CD14-positive monocyte (primary cell): ENCODE measurements around the gene HOXA7. TPM values are rescaled to one million over a fixed set of nuclear protein-coding genes. Genes with fewer than 3 reads are reported as not detected.
A peak's percentile ranks its signal among the peaks of the same experiment; 100 is the strongest.

Experiments used
- DNase-seq, 3 donors: peaks; one replicate each; pipeline ENCODE4 v3.0.0-alpha.2; 2011 to 2022
- H2AFZ ChIP-seq: 2 replicates; pipeline ENCODE4 v1.6.0; 2012; ENCODE audit warnings: mild to moderate bottlenecking, low read depth, low read length, inconsistent platforms; ENCODE audit not compliant: insufficient read depth, poor library complexity, severe bottlenecking
- H3K27ac ChIP-seq, 2 donors: 1 replicate in 1 of 2; 2 replicates in 1 of 2; pipeline ENCODE4 v1.5.1; 2012 to 2013; ENCODE audit warnings: low read length in 2 of 2, control low read depth in 1 of 2, inconsistent platforms in 1 of 2, low read depth in 1 of 2, mild to moderate bottlenecking in 1 of 2
- H3K27me3 ChIP-seq, 2 donors: one replicate each; pipeline versions ENCODE4 v1.6.0 to v1.6.1; 2011 to 2013; ENCODE audit warnings: low read length in 2 of 2; ENCODE audit not compliant: control insufficient read depth in 2 of 2, insufficient read depth in 2 of 2
- H3K36me3 ChIP-seq, 2 donors: replicated peaks in 1 of 2; 1 replicate in 1 of 2; 2 replicates in 1 of 2; pipeline versions ENCODE4 v1.5.1 to v1.6.1; 2012 to 2013; ENCODE audit warnings: low read length in 2 of 2, control low read depth in 1 of 2, inconsistent platforms in 1 of 2, mild to moderate bottlenecking in 1 of 2; ENCODE audit not compliant: insufficient read depth in 2 of 2, control insufficient read depth in 1 of 2
- H3K4me1 ChIP-seq, 2 donors: 1 replicate in 1 of 2; 2 replicates in 1 of 2; pipeline versions ENCODE4 v1.5.1 to v1.6.1; 2012 to 2013; ENCODE audit warnings: low read length in 2 of 2, control low read depth in 1 of 2, inconsistent platforms in 1 of 2, mild to moderate bottlenecking in 1 of 2, moderate library complexity in 1 of 2; ENCODE audit not compliant: insufficient read depth in 2 of 2, control insufficient read depth in 1 of 2
- H3K4me2 ChIP-seq: replicated peaks from 2 replicates; pipeline ENCODE3; 2012; ENCODE audit warnings: low read length, moderate library complexity, mild to moderate bottlenecking; ENCODE audit not compliant: poor library complexity, severe bottlenecking; ENCODE audit errors: extremely low read depth
- H3K4me3 ChIP-seq, 3 experiments: fragments of 200-600 bp in 1 of 3; sonication (generic) in 1 of 3; replicated peaks in 1 of 3; 1 replicate in 2 of 3; 2 replicates in 1 of 3; pipeline ENCODE4 v1.5.1; 2011 to 2013; ENCODE audit warnings: low read length in 3 of 3, mild to moderate bottlenecking in 3 of 3, control low read depth in 2 of 3, low read depth in 2 of 3, inconsistent platforms in 1 of 3, moderate library complexity in 1 of 3
- H3K79me2 ChIP-seq: 2 replicates; pipeline ENCODE4 v1.6.0; 2012; ENCODE audit warnings: mild to moderate bottlenecking, control low read depth, inconsistent platforms, low read length, moderate library complexity; ENCODE audit not compliant: insufficient read depth
- H3K9ac ChIP-seq: 2 replicates; pipeline ENCODE4 v1.6.0; 2017; ENCODE audit warnings: low read length, mild to moderate bottlenecking; ENCODE audit not compliant: insufficient read depth, poor library complexity, severe bottlenecking
- H3K9me3 ChIP-seq, 2 donors: replicated peaks in 1 of 2; 1 replicate in 1 of 2; 2 replicates in 1 of 2; pipeline versions ENCODE4 v1.5.1 to v1.6.1; 2012 to 2013; ENCODE audit warnings: low read length in 2 of 2, control low read depth in 1 of 2; ENCODE audit not compliant: control insufficient read depth in 1 of 2, insufficient read depth in 1 of 2
- H4K20me1 ChIP-seq: 2 replicates; pipeline ENCODE4 v1.6.0; 2012; ENCODE audit warnings: mild to moderate bottlenecking, low read length, control low read depth, moderate library complexity; ENCODE audit not compliant: insufficient read depth
- H3K27ac Mint-ChIP-seq, 7 donors: one replicate each; pipeline ENCODE4 v1.8.0; 2020; ENCODE audit warnings: mild to moderate bottlenecking in 7 of 7, mixed read lengths in 7 of 7, moderate library complexity in 6 of 7, inconsistent platforms in 2 of 7
- H3K27me3 Mint-ChIP-seq, 3 donors: one replicate each; pipeline ENCODE4 v1.8.0; 2021 to 2022; ENCODE audit warnings: low read depth in 3 of 3, mild to moderate bottlenecking in 3 of 3, mixed read lengths in 3 of 3, moderate library complexity in 3 of 3, inconsistent platforms in 1 of 3
- H3K36me3 Mint-ChIP-seq, 2 donors: one replicate each; pipeline ENCODE4 v1.8.0; 2020; ENCODE audit warnings: mixed read lengths in 2 of 2, inconsistent platforms in 1 of 2, mild to moderate bottlenecking in 1 of 2
- H3K4me1 Mint-ChIP-seq: one replicate; pipeline ENCODE4 v1.8.0; 2020; ENCODE audit warnings: mild to moderate bottlenecking, mixed read lengths
- H3K4me3 Mint-ChIP-seq, 2 donors: one replicate each; pipeline ENCODE4 v1.8.0; 2020; ENCODE audit warnings: mild to moderate bottlenecking in 2 of 2, mixed read lengths in 2 of 2, moderate library complexity in 1 of 2
- H3K9me3 Mint-ChIP-seq, 7 donors: one replicate each; pipeline ENCODE4 v1.8.0; 2020 to 2022; ENCODE audit warnings: mixed read lengths in 7 of 7, mild to moderate bottlenecking in 6 of 7, moderate library complexity in 6 of 7, inconsistent platforms in 2 of 7
- WGBS: methylation state at CpG from one replicate; pipeline ENCODE4 v1.1.5; 2013; ENCODE audit warnings: missing lambda C conversion rate; ENCODE audit not compliant: insufficient coverage; 5-methylcytosine and 5-hydroxymethylcytosine counted together
- intact Hi-C, 2 donors: fragments of 100-400 bp; cut with micrococcal nuclease; formaldehyde crosslinking; loops; one replicate each; pipeline versions ENCODE4 v1.15.0 to v1.15.1; 2023
- polyA plus RNA-seq, 3 donors: library from polyadenylated mRNA; depleted of rRNA in 1 of 3; unstranded in 2 of 3; stranded (reverse) in 1 of 3; fragments of 300-500 nt in 2 of 3; fragments of >200 nt in 1 of 3; fragmentation: Illumina TruSeq in 2 of 3; gene quantifications; 1 replicate in 2 of 3; 2 replicates in 1 of 3; pipeline ENCODE4 v1.2.3, GENCODE V29; 2012 to 2021
- TF ChIP-seq, protein P1 (sequence below): fragments of 200-600 bp; IDR thresholded peaks from one replicate; pipeline ENCODE4 v1.8.0; 2022; ENCODE audit warnings: antibody characterized with exemption, mild to moderate bottlenecking

The HOXA7 gene
- polyA plus RNA-seq, 3 donors, result not detected

DNA sequence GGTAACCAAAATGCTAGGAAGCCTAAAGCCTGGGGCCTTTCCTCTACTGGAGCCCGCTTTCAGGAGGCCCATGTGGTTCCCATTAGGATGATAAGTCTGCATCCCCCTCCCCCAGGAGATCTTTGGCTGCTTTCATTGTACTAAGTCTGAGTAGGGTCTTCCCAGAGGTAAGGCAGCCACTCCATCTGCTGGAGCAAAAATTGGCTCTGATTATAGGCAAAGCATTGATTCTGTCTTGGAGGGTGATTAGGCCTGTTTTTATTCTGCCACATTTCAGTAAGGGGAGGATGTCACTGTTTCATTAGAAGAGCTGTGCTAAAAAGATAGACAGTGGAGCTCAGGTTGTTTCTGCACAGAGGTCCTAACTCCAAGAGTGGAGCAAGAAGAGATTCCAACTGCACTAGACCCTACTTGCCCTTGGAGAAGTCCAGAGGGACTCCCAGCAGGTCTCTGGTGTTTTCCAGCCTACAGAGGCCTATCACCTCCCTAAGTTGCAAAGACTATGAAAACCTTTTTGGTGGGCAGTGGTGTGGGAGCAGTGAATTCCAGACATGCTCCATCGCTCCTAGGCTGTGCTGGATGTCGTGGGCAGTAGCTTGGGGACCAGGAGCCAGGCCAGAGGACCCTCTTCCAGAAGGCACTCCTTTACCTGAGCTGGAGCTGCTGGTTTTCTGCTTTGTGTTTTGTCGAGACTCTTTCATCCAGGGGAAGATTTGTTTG lies 46.8 kb downstream of the HOXA7 start:
- H3K27me3 Mint-ChIP-seq, result peaks cover 15 to 22% (median 17%) of the 10 kb centered on the region in 3 donors
- Histone ChIP-seq H3K36me3 (no peaks in the 10 kb centered on the region), H2AFZ (no peak overlapping the region), H4K20me1 (peaks cover 7% of the 10 kb centered on the region), H3K4me1 (no peaks in the 10 kb centered on the region), H3K27me3 (peaks cover 9 to 18% of the 10 kb centered on the region in 2 donors), H3K9me3 (peaks cover 0 to 4% of the 10 kb centered on the region in 2 donors), H3K9ac (no peak overlapping the region), H3K79me2 (no peaks in the 10 kb centered on the region), H3K27ac (no peak overlapping the region), H3K4me3 (no peak overlapping the region), H3K4me2 (no peak overlapping the region)
- H3K4me3 Mint-ChIP-seq, result no peak overlapping the region
- 94% methylated on average over 3 of the region's 4 CpGs for WGBS
- H3K27ac Mint-ChIP-seq, result peak overlapping the region in 1 of 7 donors; percentile 30
- TF ChIP-seq, protein P1, sequence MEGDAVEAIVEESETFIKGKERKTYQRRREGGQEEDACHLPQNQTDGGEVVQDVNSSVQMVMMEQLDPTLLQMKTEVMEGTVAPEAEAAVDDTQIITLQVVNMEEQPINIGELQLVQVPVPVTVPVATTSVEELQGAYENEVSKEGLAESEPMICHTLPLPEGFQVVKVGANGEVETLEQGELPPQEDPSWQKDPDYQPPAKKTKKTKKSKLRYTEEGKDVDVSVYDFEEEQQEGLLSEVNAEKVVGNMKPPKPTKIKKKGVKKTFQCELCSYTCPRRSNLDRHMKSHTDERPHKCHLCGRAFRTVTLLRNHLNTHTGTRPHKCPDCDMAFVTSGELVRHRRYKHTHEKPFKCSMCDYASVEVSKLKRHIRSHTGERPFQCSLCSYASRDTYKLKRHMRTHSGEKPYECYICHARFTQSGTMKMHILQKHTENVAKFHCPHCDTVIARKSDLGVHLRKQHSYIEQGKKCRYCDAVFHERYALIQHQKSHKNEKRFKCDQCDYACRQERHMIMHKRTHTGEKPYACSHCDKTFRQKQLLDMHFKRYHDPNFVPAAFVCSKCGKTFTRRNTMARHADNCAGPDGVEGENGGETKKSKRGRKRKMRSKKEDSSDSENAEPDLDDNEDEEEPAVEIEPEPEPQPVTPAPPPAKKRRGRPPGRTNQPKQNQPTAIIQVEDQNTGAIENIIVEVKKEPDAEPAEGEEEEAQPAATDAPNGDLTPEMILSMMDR, result no peak
- no peaks in the 10 kb centered on the region for H3K36me3 Mint-ChIP-seq
- H3K4me1 Mint-ChIP-seq, result no peaks in the 10 kb centered on the region
- intact Hi-C loops, result no loop called here
- no peak for DNase-seq
- peaks cover 0 to 11% (median 3%) of the 10 kb centered on the region in 7 donors for H3K9me3 Mint-ChIP-seq

DNA sequence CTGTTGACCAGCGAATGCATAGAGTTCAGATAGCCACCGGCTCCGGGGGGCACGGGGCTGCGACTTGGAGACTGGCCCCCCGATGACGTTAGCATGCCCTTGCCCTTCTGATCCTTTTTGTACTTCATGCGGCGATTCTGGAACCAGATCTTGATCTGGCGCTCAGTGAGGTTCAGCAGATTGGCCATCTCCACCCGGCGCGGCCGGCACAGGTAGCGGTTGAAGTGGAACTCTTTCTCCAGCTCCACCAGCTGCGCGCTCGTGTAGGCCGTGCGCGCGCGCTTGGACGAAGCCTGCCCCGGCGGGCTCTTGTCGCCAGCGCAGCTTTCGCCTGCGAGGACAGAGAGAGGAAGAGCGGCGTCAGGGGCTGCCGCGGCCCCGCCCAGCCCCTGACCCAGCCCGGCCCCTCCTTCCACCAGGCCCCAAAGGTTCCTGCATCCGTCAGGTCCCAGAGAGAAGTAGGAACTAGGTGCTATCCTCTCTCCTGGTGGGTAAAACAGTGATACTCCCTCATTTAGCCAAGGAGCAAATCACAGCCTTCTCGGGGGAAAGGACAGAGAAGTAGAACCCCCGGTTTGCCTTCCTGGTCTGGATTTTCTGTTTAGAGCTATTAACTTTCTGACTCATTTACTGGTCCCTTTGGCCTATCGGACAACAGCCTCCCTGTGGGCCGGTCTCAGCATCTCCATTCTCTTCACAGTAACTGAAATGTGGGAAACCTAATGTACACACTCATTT lies 47.9 kb downstream of the HOXA7 start:
- peaks cover 24 to 33% (median 27%) of the 10 kb centered on the region in 3 donors for H3K27me3 Mint-ChIP-seq
- Histone ChIP-seq H3K79me2 (no peaks in the 10 kb centered on the region), H3K27me3 (peaks cover 20 to 29% of the 10 kb centered on the region in 2 donors), H2AFZ (no peak overlapping the region), H3K4me1 (no peaks in the 10 kb centered on the region), H4K20me1 (peaks cover 17% of the 10 kb centered on the region), H3K9ac (no peak overlapping the region), H3K9me3 (peaks cover 0 to 4% of the 10 kb centered on the region in 2 donors), H3K4me3 (no peak overlapping the region), H3K4me2 (no peak overlapping the region), H3K27ac (no peak overlapping the region), H3K36me3 (no peaks in the 10 kb centered on the region)
- H3K36me3 Mint-ChIP-seq, result peaks cover 4% of the 10 kb centered on the region in 2 donors
- H3K4me1 Mint-ChIP-seq, result peaks cover under 1% of the 10 kb centered on the region
- H3K4me3 Mint-ChIP-seq, result no peak overlapping the region
- 99% methylated on average over 36 of the region's 41 CpGs for WGBS
- H3K9me3 Mint-ChIP-seq, result peaks cover 0 to 14% (median 6%) of the 10 kb centered on the region in 7 donors
- intact Hi-C loops, result no loop called here
- TF ChIP-seq, protein P1, result no peak
- no peak overlapping the region for H3K27ac Mint-ChIP-seq
- DNase-seq, result no peak
